GM21390 (cell line): ENCODE data around the gene ESYT3.
"Not testable (repeated sequence)": the region's sequence is repeated elsewhere in the genome, so short reads cannot be mapped to it uniquely, and the experiment has no call there.

ENCODE experiments used
- ATAC-seq: cut with Tn5 transposase; IDR thresholded peaks from one replicate; pipeline ENCODE4 v1.9.1; 2021; ENCODE audit not compliant: unreplicated experiment

ESYT3 gene

DNA sequence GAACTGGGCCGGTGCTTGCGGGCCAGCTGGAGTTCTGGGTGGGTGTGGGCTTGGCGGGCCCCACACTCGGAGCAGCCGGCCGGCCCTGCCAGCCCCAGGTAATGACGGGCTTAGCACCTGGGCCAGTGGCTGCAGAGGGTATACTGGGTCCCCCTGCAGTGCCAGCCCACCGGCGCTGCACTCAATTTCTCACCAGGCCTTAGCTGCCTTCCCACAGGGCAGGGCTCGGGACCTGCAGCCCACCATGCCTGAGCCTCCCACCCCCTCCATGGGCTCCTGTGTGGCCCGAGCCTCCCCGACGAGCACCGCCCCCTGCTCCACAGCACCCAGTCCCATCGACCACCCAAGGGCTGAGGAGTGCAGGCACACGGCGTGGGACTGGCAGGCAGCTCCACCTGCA lies 50.3 kb downstream of the ESYT3 start:
- not testable (repeated sequence) for ATAC-seq

DNA sequence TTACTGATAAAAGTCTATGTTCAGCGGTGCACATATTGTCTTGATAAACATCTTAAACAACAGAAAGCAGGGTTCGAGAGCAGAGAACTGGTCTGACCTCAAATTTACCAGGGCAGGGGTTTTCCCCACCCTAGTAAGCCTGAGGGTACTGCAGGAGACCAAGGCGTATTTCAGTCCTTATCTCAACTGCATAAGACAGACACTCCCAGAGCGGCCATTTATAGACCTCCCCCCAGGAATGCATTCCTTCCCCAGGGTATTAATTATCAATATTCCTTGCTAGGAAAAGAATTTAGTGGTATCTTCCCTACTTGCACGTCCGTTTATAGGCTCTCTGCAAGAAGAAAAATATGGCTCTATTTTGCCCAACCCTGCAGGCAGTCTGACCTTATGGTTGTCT lies 52.2 kb downstream of the ESYT3 start:
- ATAC-seq = not testable (repeated sequence)

DNA sequence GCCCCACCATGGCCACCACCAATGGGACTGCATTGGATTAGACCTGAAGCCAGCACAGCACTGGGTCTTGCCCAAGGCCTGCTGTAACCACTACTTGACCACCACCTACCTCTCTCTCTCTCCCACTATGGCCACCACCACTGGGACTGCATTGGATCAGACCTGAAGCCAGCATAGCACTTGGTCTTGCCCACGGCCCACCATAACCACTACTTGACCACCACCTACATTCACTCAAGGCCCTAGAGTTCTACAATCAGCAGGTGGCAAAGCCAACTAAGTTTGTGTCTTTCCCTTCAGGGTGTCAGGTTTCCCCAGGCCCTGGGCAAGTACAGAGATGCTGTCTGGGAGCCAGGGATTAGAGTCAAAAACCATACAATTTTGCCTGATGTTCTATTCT lies 57.6 kb downstream of the ESYT3 start:
- no peak for ATAC-seq

DNA sequence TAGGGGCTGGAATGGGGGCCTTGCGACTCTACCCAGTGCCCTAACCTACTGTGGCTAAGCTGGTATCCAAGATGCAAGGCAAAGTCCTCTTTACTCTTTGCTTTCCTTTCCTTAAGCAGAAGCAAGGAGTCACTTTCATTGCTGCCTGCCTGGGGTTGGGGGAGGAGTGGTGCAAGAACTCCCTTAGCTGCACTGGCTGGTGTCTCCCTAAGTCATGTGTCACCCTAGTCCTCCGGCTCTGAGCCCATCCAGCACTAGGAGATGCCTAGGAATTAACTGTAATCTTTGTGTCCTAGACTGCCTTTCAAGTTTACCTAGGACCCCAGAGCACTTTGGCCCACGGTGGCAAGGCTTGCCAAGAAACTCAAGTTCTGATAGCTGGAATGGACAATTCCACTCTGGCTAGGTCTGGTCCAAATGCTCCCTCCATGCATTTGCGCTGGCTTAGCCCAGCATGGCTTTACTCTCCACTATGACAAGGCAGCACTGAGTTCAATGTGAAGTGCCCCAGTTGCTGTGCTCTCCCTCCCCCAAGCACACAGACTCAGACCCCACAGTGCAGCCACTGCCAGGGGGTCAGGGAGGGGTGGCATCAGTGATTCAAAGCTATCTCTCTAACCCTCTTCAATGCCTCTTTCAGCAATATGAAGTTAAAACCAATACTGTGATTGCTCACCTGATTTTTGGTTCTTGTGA lies 58.7 kb downstream of the ESYT3 start:
- no peak for ATAC-seq

DNA sequence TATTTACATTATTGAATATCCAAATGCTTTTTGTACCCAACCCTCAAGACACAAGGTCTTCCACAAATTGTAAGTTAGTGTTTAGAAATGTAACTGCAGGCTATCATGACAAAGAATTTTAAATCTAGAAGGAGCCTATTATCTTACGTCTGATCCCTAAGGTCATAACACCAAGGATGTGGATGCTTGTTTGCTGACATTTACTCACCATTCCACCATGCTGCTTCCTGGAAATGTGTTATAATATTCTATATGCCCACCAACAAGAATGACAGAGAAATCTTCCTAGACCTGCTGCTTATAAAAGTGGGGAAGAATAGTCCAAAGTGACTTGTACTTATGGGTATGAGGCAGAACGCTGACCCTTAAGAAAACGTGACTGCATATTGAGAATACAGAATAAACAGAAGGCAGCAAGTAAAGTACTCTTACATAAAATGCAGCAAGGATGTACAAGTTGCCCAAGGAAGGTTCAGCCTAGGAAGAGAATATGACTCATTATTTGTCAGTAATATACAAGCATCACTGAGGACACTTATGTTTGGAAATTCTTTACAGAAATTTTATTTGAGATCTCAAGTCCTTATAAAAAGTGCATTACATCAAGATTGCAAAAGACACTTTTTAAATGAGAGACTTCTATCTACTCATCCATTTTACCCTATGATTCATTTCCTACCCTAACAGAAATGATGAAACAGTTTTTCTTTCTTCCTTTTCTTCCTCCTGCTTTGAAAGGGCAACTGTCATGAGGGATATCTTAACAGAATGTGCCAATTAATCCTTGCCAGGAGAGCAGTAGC lies 59.6 kb downstream of the ESYT3 start:
- no peak for ATAC-seq

DNA sequence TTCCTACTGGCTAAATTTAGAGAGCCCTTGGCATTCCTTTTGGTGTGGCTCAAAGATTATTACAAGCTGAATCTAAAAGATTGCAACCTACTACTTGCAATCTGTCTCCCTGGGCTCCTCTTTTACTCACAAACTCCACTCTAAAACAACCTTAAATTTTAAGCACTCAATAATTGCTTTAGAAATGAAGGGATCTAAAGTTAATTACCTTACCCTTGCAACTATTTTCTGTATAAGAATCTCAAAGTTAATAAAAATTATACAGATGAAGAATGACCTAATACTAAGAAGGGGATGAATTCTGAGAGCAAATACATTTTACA lies 60.2 kb downstream of the ESYT3 start:
- ATAC-seq = no peak

DNA sequence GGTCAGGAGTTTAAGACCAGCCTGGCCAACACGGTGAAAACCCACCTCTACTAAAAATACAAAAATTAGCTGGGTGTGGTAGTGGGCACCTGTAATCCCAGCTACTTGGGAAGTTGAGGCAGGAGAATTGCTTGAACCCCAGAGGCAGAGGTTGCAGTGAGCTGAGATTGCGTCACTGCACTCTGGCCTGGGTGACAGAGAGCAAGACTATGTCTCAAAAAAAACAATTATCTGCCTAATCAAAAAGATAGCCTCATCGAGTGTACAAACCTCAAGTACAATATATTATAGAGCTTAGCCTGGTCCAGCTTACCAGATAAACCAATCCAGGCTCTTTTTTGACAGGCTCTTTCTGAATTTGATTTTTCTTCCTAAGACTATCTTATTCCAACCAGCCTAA lies 61.2 kb downstream of the ESYT3 start:
- not testable (repeated sequence) for ATAC-seq

DNA sequence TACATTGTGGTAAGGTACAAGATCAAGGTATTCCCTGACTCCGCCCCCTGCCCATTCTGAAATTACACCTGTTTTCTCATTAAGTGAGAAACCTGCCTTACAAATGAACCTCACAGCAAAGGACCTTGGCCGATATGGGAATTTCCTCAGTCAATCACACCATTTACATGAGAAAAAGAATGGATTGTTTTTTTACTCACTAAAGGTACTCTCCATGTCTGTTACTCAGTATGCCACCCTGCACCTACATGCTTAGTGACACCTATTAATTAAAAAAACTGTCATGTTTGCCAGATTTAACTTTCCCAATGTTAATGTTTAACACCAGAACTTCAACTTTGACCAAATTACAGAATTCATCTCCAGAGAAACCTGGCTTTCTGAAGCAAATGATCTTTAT lies 62.0 kb downstream of the ESYT3 start:
- no peak for ATAC-seq

DNA sequence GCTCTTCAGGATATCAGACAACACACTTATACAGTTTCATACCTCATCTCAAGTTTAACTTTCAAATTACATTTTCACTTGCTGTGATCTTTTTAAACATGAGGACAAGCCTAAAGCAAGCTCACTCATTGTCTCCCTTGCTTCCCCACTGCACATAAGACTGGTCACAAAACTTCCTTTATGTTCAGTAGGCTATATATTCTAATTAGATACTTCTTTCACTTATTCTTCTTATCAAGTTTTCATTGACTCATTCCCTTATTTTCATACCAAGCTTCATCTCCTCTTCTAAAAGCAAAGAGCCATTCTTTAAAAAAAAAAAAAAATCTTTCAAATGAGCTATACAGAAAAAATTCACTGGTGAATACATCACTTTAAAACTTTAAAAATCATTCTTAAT lies 62.6 kb downstream of the ESYT3 start:
- no peak for ATAC-seq

DNA sequence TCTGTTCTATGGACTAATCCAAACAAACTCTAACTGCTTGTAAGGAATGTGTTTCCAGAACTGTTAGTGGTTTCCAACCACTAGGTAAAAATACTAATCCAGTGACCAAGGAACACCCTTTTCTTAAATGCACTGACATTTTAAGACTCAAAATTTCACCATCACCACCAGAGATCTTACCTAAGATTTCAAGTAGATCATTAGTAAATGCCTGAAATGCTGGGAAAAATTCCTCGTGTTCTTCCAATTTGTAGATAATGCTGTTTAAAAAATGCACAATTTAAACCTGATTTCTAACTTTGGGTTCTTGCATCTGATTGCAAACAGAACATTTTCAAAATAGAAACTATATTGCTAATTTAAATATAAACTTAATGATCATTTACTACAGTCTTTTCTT lies 63.4 kb downstream of the ESYT3 start:
- ATAC-seq = no peak

DNA sequence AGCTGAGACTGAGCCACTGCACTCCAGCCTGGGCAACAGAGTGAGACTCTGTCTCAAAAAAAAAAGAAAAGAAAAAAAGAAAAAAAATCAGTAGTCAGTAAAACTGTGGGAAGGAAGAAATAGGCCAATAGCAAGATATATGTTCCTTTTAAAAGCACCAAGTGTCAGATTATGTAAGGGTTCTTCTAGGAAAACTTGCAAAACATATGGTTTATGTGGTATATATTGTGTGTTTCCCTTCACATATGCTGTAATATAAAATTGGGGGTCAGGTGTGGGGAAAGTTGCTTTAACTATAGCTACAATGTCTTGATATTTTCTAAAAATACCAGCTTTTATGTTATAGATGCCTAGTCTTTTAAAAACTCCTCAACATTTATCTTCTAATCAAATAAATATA lies 64.6 kb downstream of the ESYT3 start:
- no peak for ATAC-seq

DNA sequence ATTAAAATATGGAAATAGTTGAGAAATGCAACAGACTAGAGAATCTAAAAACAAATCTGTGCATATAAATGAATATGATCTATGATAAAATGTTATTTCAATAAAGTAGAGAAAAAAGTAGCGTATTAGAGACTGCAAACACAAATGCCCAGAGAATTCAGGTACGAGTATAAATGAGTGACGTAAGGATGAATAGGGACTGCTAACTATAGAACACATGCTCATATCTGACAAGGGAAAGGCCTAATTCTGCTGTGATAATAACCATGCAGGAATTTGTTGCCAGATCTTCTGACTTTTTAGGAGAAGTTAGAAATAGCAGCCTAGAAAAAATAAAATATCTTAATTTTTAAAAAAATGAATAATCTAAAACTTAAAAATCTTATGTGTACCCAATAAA lies 73.1 kb downstream of the ESYT3 start:
- no peak for ATAC-seq

DNA sequence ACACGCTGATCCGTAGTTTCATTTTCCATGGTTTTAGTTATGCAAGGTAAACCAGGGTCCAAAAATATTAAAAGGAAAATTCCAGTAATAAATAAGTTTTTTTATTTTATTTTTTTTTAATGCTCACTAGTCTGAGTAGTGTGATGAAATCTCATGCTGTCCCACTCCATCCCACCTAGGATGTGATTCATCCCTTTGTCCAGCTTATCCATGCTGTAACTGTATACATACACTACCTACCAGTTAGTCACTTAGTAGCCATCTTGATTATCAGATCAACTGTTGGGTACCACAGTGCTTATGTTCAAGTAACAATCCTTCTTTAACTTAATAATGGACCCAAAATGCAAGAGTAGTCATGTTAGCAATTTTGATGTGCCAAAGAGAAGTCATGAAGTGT lies 75.2 kb downstream of the ESYT3 start:
- no peak for ATAC-seq

DNA sequence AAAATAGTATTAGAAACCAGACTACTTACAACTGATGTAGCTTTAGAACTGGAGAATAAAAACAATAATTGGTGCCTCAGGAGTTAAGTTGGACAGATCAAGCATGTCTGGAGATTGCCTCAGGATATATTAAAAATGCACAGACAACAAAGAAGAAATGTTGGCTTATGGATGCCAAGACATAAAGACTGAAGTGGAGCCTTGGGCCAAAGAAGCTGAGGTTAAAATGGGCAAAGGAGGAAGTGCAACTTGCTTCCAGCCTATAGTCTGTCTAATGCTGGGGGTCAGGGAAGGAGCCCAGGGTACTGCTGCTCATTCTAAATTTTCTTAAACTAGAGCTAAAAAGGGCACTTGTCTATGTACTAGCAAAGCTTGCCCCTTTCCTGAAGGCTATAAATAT lies 77.5 kb downstream of the ESYT3 start:
- ATAC-seq = no peak

DNA sequence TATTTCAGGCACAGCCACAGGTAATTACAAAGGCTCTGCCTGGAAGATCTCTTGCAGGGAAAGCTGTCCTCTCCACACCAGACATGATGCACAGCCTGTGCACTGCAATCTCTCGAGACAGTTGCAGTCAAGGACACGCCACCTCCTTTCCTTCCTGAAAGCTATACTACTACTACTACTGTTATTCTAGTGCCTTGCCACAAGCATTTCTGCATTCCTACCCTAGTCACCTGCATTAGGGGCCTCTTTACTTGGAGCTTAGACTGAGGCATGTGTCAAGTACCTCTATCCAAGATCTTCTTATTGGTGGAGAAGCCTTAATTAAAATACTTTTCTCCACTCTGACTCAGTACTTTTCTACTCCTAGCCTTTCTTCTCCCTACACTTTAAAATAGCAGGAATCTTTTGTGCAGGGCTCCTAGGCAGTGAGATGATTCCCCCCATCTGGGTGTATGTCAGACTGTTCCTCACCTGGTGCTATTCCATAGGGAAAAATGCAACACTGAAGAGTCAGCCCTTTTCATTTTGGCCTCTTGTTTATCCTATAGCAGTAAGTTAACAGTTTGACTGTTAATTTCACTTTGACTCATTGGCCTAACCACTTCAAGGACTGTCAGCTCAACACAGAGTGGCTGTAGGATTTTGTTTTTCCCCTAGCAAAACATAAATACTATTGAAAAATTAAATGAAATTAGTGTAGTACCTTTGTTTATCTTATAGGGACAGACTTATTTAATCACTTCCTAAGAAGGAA lies 78.9 kb downstream of the ESYT3 start:
- ATAC-seq = peak; percentile 80

DNA sequence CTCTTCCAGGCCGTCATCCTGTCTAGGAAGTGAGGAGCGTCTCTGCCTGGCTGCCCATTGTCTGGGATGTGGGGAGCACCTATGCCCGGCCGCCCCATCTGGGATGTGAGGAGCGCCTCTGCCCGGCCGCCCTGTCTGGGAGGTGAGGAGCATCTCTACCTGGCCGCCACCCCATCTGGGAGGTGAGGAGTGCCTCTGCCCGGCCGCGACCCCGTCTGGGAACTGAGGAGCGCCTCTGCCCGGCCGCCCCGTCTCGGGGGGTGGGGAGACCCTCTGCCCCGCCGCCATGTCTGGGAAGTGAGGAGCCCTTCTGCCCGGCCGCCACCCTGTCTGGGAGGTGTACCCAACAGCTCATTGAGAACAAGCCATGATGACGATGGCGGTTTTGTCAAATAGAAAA lies 87.0 kb downstream of the ESYT3 start:
- not testable (repeated sequence) for ATAC-seq
